MCF 10A (cell line): ENCODE data around the gene IL10RA. TPM values are rescaled to one million over a fixed set of nuclear protein-coding genes. Genes with fewer than 3 reads are reported as not detected.

Experiments used
- BruUV-seq: library from RNA; stranded (reverse); fragments of 400-500 nt; replicated peaks from 2 replicates; lab custom pipeline; 2021; lab: Mats Ljungman, UMichigan
- CTCF ChIA-PET: fragments of 300-600 bp; sonication (Branson Sonifier 250); formaldehyde crosslinking; extraction: SDS; loops from one replicate; lab custom pipeline; 2021; ENCODE audit warnings: antibody characterized with exemption, inconsistent platforms; lab: Yijun Ruan, JAX
- POLR2A ChIA-PET: fragments of 300-600, 350-650 bp; sonication (Branson Sonifier 250); formaldehyde crosslinking; extraction: SDS; loops from one replicate; lab custom pipeline; 2020; ENCODE audit warnings: antibody characterized with exemption, inconsistent platforms; lab: Yijun Ruan, JAX
- DNase-seq: peaks from one replicate; pipeline ENCODE4 v3.0.0-alpha.2; 2018; ENCODE audit not compliant: unreplicated experiment
- H3K27ac Mint-ChIP-seq: one replicate; pipeline ENCODE4 v1.8.0; 2022; ENCODE audit warnings: mild to moderate bottlenecking, low read depth, mixed read lengths; ENCODE audit not compliant: unreplicated experiment
- H3K27me3 Mint-ChIP-seq: one replicate; pipeline ENCODE4 v1.8.0; 2022; ENCODE audit warnings: mixed read lengths; ENCODE audit not compliant: insufficient read depth, unreplicated experiment
- H3K36me3 Mint-ChIP-seq: one replicate; pipeline ENCODE4 v1.8.0; 2022; ENCODE audit warnings: mild to moderate bottlenecking, moderate library complexity, mixed read lengths; ENCODE audit not compliant: insufficient read depth, unreplicated experiment
- H3K4me1 Mint-ChIP-seq: one replicate; pipeline ENCODE4 v1.8.0; 2022; ENCODE audit warnings: mixed read lengths; ENCODE audit not compliant: insufficient read depth, unreplicated experiment
- H3K4me3 Mint-ChIP-seq: one replicate; pipeline ENCODE4 v1.8.0; 2022; ENCODE audit warnings: mild to moderate bottlenecking, moderate library complexity, mixed read lengths; ENCODE audit not compliant: unreplicated experiment
- H3K9me3 Mint-ChIP-seq: one replicate; pipeline ENCODE4 v1.8.0; 2022; ENCODE audit warnings: mixed read lengths; ENCODE audit not compliant: unreplicated experiment
- intact Hi-C: fragments of 100-400 bp; cut with micrococcal nuclease; formaldehyde crosslinking; loops from 2 replicates; pipeline ENCODE4 v1.14.1; 2022
- total RNA-seq: library from RNA; stranded (reverse); gene quantifications from 2 replicates; pipeline ENCODE4 v1.2.3, GENCODE V29; 2022
- TF ChIP-seq, protein P1 (sequence below): fragments of 200-600 bp; IDR thresholded peaks from one replicate; pipeline ENCODE4 v1.8.0; 2022; ENCODE audit warnings: antibody characterized with exemption, mild to moderate bottlenecking; ENCODE audit not compliant: unreplicated experiment

The IL10RA gene
- total RNA-seq, 1 experiment from 2014 or later: not detected

DNA sequence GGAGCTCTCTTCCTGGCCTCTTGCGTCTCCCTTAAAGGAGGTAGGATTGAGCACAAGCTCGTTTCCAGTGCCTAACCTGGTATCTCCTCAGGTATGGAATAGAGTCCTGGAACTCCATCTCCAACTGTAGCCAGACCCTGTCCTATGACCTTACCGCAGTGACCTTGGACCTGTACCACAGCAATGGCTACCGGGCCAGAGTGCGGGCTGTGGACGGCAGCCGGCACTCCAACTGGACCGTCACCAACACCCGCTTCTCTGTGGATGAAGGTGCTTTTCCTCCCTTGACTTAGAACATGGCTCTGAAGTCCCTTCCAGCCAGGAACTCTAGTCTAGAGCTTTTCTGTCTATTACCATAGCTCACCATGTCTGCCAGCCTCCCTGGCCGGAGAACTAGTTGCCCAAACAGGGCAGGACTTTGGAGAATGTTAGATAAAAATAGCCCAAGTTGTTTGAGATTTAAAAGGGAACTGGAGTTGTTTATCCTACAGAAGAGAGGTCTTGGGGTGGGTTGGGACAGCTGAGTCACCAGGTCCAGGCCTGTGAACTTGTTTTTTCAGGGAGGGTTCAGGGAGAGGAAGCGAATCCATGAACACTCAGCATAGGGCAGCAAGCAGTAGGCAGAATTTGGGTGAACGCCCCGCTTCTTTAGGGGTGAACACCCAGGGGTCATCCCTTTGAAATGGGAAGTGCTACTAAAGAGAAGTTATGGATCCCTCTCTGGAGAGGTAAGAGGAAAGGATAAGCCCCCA is 3.3 kb downstream of the IL10RA start:
- peaks cover 34% of the 10 kb centered on the region for H3K27me3 Mint-ChIP-seq
- BruUV-seq: no TSS peak
- no peak overlapping the region for H3K4me3 Mint-ChIP-seq
- no peak overlapping the region for H3K27ac Mint-ChIP-seq
- no peaks in the 10 kb centered on the region for H3K9me3 Mint-ChIP-seq
- ChIA-PET CTCF (interaction anchor here (0.6 to 0.7 kb wide), 2 partner anchors 81 to 564 kb away, joined by 3 read pairs; no protein-coding TSS in a partner anchor), POLR2A (no interaction called here)
- no peak for DNase-seq
- peaks cover 4% of the 10 kb centered on the region for H3K36me3 Mint-ChIP-seq
- intact Hi-C loops: no loop called here
- H3K4me1 Mint-ChIP-seq: no peaks in the 10 kb centered on the region
- TF ChIP-seq, protein P1, sequence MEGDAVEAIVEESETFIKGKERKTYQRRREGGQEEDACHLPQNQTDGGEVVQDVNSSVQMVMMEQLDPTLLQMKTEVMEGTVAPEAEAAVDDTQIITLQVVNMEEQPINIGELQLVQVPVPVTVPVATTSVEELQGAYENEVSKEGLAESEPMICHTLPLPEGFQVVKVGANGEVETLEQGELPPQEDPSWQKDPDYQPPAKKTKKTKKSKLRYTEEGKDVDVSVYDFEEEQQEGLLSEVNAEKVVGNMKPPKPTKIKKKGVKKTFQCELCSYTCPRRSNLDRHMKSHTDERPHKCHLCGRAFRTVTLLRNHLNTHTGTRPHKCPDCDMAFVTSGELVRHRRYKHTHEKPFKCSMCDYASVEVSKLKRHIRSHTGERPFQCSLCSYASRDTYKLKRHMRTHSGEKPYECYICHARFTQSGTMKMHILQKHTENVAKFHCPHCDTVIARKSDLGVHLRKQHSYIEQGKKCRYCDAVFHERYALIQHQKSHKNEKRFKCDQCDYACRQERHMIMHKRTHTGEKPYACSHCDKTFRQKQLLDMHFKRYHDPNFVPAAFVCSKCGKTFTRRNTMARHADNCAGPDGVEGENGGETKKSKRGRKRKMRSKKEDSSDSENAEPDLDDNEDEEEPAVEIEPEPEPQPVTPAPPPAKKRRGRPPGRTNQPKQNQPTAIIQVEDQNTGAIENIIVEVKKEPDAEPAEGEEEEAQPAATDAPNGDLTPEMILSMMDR: no peak

DNA sequence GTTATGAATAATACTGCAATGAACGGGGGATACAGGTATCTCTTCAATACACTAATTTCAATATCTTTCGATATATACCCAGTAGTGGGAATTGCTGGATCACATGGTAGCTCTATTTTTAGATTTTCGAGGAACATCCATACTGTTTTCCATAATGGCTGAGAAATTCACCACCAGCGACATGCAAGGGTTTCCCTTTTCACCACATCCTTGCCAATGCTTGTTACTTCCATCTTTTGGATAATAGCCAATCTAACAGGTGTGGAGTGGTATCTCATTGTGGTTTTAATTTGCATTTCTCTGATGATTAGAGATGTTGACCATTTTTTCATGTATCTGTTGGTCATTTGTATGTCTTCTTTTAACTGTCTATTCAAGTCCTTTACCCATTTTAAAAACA is 5.9 kb downstream of the IL10RA start:
- Mint-ChIP-seq H3K9me3 (no peaks in the 10 kb centered on the region), H3K27ac (no peak overlapping the region), H3K27me3 (peaks cover 15% of the 10 kb centered on the region), H3K36me3 (no peaks in the 10 kb centered on the region), H3K4me1 (no peaks in the 10 kb centered on the region), H3K4me3 (no peak overlapping the region)
- ChIA-PET POLR2A (interaction anchor here (0.7 kb wide), 1 partner anchor 45 kb away, joined by 3 read pairs; no protein-coding TSS in a partner anchor), CTCF (no interaction called here)
- DNase-seq: no peak
- TF ChIP-seq, protein P1: no peak
- intact Hi-C loops: no loop called here
- BruUV-seq: no TSS peak

DNA sequence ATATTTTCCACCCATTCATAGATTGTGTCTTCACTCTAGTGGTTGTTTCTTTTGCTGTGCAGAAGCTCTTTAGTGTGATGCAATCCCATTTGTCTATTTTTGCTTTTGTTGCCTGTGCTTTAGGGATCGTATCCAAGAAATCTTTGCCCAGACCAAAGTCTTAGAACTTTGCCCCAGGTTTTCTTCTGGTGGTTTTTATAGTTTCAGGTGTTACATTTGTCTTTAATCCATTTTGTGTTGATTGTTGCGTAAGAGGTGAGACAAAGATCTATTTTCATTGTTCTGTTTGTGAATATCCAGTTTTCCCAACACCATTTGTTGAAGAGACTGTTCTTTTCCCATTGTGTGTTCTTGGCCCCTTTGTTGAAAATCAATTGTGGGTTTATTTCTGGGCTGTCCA is 6.4 kb downstream of the IL10RA start:
- BruUV-seq: no TSS peak

More for the DNA sequence above, 6.4 kb downstream of the IL10RA start:
- POLR2A ChIA-PET: no interaction called here
- Mint-ChIP-seq H3K4me3 (no peak overlapping the region), H3K9me3 (no peaks in the 10 kb centered on the region), H3K4me1 (no peaks in the 10 kb centered on the region), H3K27ac (no peak overlapping the region), H3K36me3 (no peaks in the 10 kb centered on the region), H3K27me3 (peaks cover 10% of the 10 kb centered on the region)
- intact Hi-C loops: no loop called here
- CTCF ChIA-PET: interaction anchor here (0.6 kb wide), 1 partner anchor 77 kb away, joined by 3 read pairs; no protein-coding TSS in a partner anchor
- peak; percentile 26 for DNase-seq
- TF ChIP-seq, protein P1: no peak
